Suprapubic skin (tissue), 4 donors: ENCODE measurements around the gene ANKRD24. TPM values are rescaled to one million over a fixed set of nuclear protein-coding genes. Genes with fewer than 3 reads are reported as not detected.

Experiments used
- DNase-seq, 2 donors: peaks; one replicate each; pipeline ENCODE4 v3.0.0-alpha.2; 2019; ENCODE audit warnings: low spot score in 2 of 2
- H3K27ac ChIP-seq: fragments of 200-600 bp; sonication (generic); one replicate; pipeline ENCODE4 v1.5.1; 2019
- H3K27me3 ChIP-seq: fragments of 200-600 bp; sonication (generic); one replicate; pipeline ENCODE4 v1.5.1; 2019
- H3K36me3 ChIP-seq: fragments of 200-600 bp; sonication (generic); one replicate; pipeline ENCODE4 v1.5.1; 2019
- H3K4me1 ChIP-seq: fragments of 200-600 bp; sonication (generic); one replicate; pipeline ENCODE4 v1.5.1; 2019
- H3K4me3 ChIP-seq: fragments of 200-600 bp; sonication (generic); one replicate; pipeline ENCODE4 v1.5.1; 2019; ENCODE audit warnings: mild to moderate bottlenecking
- H3K9me3 ChIP-seq: fragments of 200-600 bp; sonication (generic); one replicate; pipeline ENCODE4 v1.5.1; 2019
- CTCF ChIP-seq, 2 donors: fragments of 200-600 bp in 1 of 2; fragments of 450-650 bp in 1 of 2; sonication (generic) in 1 of 2; IDR thresholded peaks; one replicate each; pipeline ENCODE4 v1.5.1; 2016 to 2019; ENCODE audit warnings: antibody characterized with exemption in 2 of 2, mild to moderate bottlenecking in 1 of 2, moderate library complexity in 1 of 2
- EP300 ChIP-seq: sonication (generic); formaldehyde crosslinking; IDR thresholded peaks from one replicate; pipeline ENCODE4 v1.6.1; 2017; ENCODE audit warnings: antibody characterized with exemption
- POLR2A ChIP-seq, 2 donors: fragments of 450-650 bp; IDR thresholded peaks; one replicate each; pipeline ENCODE4 v1.6.1; 2017; ENCODE audit warnings: antibody characterized with exemption in 2 of 2, mild to moderate bottlenecking in 2 of 2, moderate library complexity in 2 of 2
- POLR2AphosphoS5 ChIP-seq, 3 donors: sonication (generic); formaldehyde crosslinking; IDR thresholded peaks; one replicate each; pipeline ENCODE4 v1.6.1; 2017; ENCODE audit warnings: antibody characterized with exemption in 3 of 3
- WGBS: methylation state at CpG from one replicate; pipeline ENCODE4 v1.1.5; 2018; 5-methylcytosine and 5-hydroxymethylcytosine counted together
- total RNA-seq, 4 donors: library from RNA; depleted of rRNA; stranded (reverse); fragments of >200 nt; gene quantifications; one replicate each; pipeline ENCODE4 v1.1.0, GENCODE V29; 2016

Gene ANKRD24
- total RNA-seq, 4 donors from 2014 or later: 0.44 to 0.87 (median 0.54) TPM

DNA sequence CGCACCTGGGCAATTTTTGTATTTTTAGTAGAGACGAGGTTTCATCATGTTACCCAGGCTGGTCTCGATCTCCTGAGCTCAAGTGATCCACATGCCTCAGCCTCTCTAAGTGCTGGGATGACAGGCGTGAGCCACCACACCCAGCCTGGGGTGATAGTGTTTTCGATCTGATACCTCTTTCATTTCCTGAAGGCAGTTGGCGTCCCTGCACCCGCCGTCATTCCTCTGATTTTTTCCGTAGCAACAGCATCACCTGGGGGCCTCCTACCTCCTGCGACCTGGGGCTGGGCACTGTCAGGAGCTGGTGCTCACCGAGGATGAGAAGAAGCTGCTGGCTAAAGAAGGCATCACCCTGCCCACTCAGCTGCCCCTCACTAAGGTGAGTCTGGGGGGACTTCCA is 18.2 kb upstream of the ANKRD24 start:
- Histone ChIP-seq H3K27me3 (peaks cover 40% of the 10 kb centered on the region), H3K4me1 (no peaks in the 10 kb centered on the region), H3K27ac (no peak overlapping the region), H3K4me3 (no peak overlapping the region), H3K9me3 (no peaks in the 10 kb centered on the region), H3K36me3 (no peaks in the 10 kb centered on the region)
- DNase-seq: no peak
- WGBS: 47% methylated on average over 9 of the region's 11 CpGs
- no peak for TF ChIP-seq CTCF (IDR thresholded peaks at IDR 0.05)
- no peak for TF ChIP-seq EP300

DNA sequence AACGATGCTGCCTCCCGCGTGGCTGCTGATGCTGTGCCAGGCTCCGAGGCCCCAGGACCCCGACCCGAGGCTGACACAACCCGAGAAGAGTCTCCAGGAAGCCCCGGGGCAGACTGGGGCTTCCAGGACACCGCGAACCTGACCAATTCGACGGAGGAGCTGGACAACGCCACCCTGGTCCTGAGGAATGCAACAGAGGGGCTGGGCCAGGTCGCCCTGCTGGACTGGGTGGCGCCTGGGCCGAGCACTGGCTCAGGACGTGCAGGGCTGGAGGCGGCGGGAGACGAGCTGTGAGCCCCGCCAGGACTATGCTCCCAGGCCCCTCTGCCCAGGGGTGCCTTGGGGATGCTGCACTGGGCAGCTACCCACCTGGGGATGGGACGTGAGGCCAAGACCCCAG is 10.8 kb upstream of the ANKRD24 start:
- H3K4me1 ChIP-seq: peaks cover 9% of the 10 kb centered on the region
- H3K27ac ChIP-seq: no peak overlapping the region
- H3K9me3 ChIP-seq: no peaks in the 10 kb centered on the region
- H3K4me3 ChIP-seq: no peak overlapping the region
- H3K36me3 ChIP-seq: peaks cover 21% of the 10 kb centered on the region
- H3K27me3 ChIP-seq: peaks cover 43% of the 10 kb centered on the region
- no CpG with 5 or more reads among the region's 22 CpGs for WGBS
- no peak for DNase-seq
- TF ChIP-seq CTCF (IDR thresholded peaks at IDR 0.05): no peak
- TF ChIP-seq EP300: no peak
- no peak for TF ChIP-seq POLR2A (IDR thresholded peaks at IDR 0.05)

DNA sequence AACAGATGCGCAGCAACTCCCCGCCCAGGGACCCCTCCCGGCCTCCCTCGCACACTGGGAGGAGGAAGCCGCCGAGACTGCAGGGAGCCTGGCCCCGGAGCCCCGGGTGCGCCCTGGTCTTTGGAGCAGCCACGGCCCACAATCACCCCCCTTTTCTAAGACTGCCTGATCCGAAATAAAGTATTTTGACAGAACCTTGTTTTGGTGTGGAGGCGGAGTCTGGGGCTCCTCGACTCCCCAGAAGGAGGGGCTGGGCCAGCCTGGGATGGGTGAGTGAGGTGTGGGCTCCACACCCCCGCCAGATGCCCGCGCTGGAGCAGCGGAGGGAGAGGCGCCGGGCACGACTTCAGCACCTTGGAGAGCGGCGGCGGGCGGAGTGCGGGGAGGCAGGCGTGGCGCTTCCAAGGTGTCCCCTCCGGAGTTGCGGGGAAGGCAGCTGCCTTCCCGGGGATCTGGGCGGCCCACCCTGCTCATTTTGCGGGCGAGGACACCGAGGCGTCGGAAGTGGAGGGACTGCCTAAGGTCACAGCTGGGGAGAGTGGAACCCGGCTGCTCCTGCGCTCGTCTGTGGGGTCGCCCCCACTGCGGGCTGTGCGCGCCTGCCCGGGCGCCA is 9.5 kb upstream of the ANKRD24 start:
- TF ChIP-seq CTCF (IDR thresholded peaks at IDR 0.05) (no peak), POLR2A (IDR thresholded peaks at IDR 0.05) (no peak), EP300 (no peak), POLR2AphosphoS5 (IDR thresholded peaks at IDR 0.05) (no peak)
- no peak for DNase-seq
- under 1% methylated on average over 32 of the region's 45 CpGs for WGBS
- peaks cover 34% of the 10 kb centered on the region for H3K36me3 ChIP-seq
- peaks cover 9% of the 10 kb centered on the region for H3K4me1 ChIP-seq
- H3K27ac ChIP-seq: no peak overlapping the region
- no peak overlapping the region for H3K4me3 ChIP-seq
- no peaks in the 10 kb centered on the region for H3K9me3 ChIP-seq
- H3K27me3 ChIP-seq: peaks cover 31% of the 10 kb centered on the region

- Histone ChIP-seq H3K27me3 (peaks cover 26% of the 10 kb centered on the region), H3K27ac (no peak overlapping the region), H3K36me3 (peaks cover 41% of the 10 kb centered on the region), H3K4me3 (no peak overlapping the region), H3K9me3 (no peaks in the 10 kb centered on the region), H3K4me1 (peaks cover 9% of the 10 kb centered on the region)
- 53% methylated on average over 10 of the region's 11 CpGs for WGBS
- TF ChIP-seq POLR2AphosphoS5 (IDR thresholded peaks at IDR 0.05) (no peak), EP300 (no peak), POLR2A (IDR thresholded peaks at IDR 0.05) (no peak), CTCF (IDR thresholded peaks at IDR 0.05) (no peak)
- DNase-seq: no peak
Observed at GRCh38 chr19:4173479-4174212, 8.8 kb upstream of the ANKRD24 start.

GRCh38 chr19:4174213-4174894 is 8.1 kb upstream of the ANKRD24 start:
- Histone ChIP-seq H3K9me3 (no peaks in the 10 kb centered on the region), H3K27me3 (peaks cover 23% of the 10 kb centered on the region), H3K4me3 (no peak overlapping the region), H3K27ac (no peak overlapping the region), H3K4me1 (peaks cover 9% of the 10 kb centered on the region), H3K36me3 (peaks cover 47% of the 10 kb centered on the region)
- no peak for DNase-seq
- TF ChIP-seq POLR2AphosphoS5 (IDR thresholded peaks at IDR 0.05) (no peak), POLR2A (IDR thresholded peaks at IDR 0.05) (no peak), EP300 (no peak), CTCF (IDR thresholded peaks at IDR 0.05) (no peak)
- WGBS: 53% methylated on average over 5 of the region's 21 CpGs
